Central memory CD4-positive, alpha-beta T cell (primary cell): Measurements from ENCODE around the gene TMEM178B.
"Not testable (repeated sequence)": the region's sequence is repeated elsewhere in the genome, so short reads cannot be mapped to it uniquely, and the experiment has no call there.

Source experiments
- DNase-seq: peaks from one replicate; pipeline ENCODE4 v3.0.0; 2022

TMEM178B gene

DNA sequence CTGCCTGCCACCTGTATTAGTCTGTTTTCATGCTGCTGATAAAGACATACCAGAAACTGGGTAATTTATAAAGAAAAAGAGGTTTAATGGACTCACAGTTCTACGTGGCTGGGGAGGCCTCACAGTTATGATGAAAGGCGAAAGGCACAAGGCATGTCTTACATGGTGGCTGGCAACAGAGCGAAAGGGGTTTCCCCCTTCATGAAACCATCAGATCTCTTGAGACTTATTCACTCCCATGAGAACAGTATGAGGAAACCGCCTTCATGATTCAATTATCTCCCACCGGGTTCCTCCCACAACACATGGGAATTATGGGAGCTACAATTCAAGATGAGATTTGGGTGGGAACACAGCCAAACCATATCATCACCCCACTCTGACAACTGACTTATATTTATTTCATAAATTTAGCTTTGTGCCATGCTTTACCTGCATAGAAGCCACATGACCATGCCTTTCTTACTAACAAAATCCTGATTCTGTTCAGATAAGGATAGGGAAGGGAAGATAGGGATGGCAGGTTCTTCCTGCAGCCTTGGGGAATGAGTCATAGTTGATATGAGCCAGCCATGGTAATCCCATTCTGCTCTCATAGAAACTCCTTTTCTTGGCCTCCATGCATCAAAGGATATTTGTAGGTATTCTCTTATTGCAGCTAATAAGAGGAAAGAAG is 286.0 kb downstream of the TMEM178B start:
- DNase-seq = no peak

DNA sequence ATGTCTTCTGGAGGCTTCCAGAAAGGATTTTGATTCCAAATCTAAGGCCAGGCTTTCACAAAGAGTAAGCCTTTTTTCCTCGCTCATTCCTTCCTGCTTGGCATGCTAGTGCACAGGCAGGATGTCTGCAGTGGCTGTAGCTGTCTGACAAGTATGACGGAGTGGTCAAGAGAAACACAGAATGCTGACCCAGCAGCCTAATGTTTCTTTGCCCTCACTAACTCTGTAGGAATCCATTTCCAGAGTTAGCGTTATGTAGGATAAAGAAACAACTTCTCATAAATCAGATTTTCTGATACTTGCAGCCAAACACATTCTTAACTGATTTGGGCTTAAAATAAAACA is 286.5 kb downstream of the TMEM178B start:
- DNase-seq = no peak

DNA sequence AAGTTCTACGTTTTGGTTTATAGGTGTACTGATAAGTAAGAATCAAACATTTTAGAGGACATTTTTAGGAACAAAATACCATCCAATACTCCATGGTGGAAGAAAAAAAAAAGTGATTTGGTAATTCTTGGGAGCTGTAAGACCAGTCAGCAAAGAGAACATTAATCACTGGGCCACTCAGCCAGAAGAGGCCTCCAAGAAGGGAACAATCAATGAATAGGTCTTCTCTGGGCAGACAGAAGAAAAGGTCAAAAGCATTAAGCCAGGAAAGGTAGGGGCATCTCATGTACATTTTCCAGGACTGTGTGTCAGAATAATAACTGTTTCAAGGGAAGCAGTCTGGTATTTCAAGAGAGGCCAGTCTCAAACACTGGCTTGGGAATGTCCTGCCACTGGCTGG is 286.9 kb downstream of the TMEM178B start:
- DNase-seq = no peak

DNA sequence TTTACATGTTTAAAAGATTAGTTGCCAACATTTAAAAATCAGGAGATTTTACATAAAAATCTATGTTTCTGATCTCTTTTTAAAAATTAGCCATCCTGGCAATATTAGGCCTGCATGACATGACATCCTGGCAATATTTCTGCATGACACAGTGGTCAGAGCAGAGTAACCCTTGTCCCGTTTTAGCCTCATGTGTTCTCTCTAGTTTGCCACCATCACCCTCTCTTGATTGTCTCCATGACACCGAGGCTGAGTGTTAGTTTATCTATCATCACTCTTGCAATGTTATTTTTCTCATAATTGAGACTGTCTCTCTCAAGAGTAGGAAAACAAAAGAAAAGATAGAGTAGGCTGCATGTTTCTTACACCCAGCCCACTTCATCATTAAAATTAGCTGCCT is 287.6 kb downstream of the TMEM178B start:
- no peak for DNase-seq

DNA sequence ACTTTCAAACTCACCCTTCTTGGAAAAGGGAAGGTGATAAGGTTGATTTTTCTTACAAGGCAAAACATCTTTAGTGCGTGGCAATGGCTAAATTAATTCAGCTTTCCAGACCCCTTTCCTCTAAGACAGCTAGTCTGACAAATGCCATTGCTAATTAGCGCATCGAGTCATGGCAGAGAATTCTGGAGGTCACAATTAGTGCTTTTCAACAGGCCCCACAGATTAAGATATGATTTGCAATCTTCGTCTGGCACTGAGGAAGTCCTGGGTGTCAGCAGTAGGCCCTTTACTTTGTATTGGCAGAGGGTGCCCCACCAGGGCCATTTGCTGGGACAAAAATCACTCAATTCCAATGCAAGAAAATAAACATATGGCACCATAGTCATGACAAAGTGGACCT is 288.1 kb downstream of the TMEM178B start:
- DNase-seq = no peak

DNA sequence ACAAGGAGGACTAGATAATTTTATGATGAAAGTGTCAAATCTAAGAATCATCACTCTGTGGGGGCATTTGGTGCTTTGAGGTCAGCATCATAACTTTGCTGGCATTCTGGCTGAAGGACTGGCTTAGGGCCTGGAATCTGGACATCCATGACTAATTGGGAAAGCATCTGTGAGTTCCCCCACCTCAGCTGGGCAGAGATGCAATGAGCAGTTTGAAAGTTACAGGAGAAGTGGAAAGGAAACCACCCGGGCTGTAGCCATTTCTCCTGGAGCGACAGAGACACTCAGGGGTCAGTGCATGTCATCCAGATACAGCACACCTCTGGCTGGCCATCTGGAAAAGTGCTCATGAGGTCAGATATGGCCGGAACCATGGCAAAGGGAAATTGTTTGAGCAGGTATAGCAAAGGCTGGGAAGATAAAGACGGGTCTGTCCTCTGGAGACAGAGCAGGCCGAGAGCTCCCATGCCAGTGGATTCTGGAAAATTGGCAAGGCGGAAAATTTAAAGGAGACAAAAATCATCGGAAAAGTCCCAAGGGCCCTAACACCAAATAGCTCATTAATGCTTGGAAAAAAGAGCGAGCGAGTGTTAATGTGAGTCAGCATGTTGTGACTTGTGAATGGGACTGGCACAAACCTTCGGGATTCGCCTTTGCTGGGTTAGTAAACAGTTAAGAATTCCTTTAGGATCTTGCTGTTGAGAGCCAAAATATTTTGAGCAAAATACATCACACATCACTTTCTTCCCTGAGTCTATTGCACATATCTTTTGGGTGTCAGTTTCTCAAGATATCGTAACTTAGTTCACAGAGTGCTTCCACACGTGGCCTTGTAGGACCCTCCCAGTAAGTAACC is 288.9 kb downstream of the TMEM178B start:
- no peak for DNase-seq

DNA sequence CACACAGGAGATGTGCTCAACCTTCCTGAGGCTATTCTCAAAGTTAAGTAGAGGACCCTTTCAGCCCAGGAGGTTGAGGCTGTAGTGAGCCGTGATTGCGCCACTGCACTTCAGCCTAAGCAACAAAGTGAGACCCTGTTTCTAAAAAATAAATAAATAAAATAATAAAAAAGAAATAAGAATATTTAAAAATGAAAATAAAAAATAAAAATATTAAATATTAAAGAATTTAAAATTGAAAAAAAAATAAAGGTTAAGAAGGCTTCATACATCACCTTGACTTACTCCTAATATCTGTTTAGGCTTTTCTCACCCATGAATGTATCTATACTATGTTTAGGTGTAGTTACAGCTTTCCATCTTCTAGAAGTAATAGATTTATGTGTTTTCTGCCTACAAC is 289.9 kb downstream of the TMEM178B start:
- no peak for DNase-seq

DNA sequence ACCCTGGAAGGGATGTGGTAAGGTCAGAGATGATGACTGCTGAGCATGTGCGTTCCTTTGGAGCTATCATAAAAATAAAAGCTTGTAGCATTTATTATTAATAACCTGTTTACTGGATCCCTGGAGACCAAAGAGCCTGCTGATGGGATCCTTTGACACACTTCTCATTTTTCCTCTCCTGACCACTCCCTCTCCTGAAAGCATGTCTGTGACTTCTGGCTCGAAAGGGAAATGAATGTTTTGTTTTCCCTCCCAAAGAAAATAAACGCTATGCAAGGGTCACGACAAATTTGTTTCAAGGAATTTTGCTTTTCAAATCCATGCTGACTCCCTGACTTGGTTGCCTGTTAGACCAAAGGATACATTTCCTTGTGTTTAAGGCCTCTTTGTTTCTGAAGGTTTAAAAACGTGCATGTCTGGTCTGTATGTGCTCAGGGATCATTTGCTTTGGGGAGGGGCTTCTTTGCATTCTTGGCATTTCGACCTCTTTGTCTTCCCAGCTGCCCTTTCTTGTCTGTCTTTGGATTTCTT is 292.3 kb downstream of the TMEM178B start:
- no peak for DNase-seq

DNA sequence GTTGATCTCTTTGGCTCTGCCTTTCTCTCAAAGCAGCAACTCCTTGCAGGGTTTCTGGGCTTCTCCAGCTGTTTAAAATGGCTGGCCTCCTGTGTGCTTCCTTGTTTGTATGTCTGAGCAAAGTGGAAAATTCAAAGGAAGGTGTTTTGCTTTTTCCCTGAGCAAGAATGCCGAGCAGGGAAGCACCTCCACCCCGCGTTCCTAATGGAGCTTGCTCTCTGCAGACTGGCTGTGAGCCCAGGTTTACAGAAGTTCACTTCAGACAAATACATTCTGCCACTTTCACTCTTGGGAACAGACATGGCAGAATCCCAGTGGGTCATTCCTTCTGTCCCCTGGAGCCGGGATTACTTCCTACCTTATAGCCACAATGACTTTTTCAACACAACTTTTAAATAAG is 295.6 kb downstream of the TMEM178B start:
- DNase-seq = no peak

DNA sequence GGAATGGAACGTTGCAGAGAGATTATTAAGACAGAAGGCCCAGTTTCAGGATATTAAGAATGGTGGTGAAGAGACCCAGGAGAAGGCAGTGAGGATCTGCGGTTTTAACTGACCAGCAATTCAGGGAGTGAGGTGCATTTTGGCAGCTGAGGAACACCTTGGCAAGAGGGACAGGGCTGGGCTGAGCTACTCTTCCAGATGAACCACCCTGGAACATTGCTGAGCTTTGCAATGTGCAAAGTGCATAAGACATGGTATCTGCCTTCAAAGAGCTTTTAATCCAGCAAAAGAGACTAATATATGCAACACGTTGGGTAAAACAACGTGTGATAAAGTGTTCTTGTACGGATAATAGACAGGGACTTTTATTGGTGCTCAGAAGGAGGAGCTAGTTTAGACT is 296.3 kb downstream of the TMEM178B start:
- no peak for DNase-seq

DNA sequence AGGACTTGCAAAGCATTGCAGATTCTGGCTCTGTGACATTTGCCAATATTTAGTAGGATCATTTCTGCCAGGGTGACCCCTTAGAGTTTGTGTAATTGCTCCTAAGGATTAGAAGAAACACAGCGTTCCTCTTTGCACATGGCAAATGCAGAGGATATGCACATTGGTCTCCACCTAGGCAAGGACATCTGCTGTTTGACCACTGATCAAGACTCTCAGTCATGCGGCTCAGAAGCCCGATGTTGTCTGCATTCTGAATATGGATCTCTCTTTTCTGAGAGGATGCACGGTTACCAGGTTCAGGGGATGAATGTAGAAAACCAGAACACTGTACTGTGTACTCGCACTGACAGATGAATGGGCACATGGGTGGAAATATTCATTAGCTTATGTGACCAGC is 296.8 kb downstream of the TMEM178B start:
- no peak for DNase-seq

DNA sequence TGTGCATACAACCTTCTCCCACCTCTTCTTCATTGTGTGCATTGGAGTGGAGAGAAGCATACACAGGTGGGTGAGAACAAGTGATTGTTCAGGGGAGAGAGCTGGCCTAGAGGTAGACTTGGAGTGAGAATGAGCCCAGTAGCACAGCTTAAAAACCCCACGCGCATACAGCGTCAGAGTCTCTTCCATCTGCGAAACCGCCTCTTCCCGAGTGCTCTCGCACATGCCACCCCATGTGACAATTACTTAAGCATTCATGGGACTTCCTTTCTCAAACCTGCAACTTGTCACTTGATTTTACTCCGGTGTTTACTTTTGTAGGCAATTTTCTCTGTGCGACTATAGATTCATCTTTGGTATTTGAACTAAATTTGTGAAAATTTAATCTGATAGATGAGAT is 300.6 kb downstream of the TMEM178B start:
- DNase-seq = no peak

DNA sequence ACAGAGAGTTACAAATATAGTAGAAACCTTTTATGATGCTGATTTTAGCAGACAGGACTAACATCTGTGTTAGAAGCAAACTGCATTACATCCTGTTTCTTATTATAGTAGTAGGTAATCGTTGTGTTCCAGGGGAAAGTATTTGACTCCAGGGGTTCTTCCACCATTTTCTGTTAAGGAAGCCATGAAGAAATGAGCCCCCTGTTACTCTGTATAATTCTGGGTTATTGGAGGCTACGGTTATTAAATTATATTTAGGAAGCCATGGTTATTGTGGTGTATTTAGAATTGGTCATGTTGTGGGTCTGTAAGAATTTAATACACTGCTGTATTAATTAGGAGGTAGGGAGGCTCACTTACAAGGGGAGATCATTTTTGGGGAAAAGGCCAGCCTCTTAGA is 301.6 kb downstream of the TMEM178B start:
- no peak for DNase-seq

DNA sequence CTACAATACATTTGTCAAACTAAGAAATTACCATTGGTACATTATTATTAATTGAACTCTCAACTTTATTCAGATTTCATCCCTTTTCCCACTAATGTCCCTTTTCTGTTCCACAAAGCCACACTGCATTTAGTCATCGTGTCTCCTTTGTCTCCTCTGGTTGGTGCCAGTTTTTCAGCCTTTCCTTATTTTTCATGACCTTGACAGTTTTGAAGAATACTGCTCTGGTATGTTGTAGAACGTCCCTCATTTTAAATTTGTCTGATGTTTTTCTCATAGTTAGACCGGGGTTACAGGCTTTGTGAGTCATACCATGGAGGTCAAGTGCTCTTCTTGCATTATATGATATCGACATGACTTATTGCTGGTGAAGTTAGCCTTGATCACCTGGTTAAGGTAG is 304.0 kb downstream of the TMEM178B start:
- DNase-seq = no peak

DNA sequence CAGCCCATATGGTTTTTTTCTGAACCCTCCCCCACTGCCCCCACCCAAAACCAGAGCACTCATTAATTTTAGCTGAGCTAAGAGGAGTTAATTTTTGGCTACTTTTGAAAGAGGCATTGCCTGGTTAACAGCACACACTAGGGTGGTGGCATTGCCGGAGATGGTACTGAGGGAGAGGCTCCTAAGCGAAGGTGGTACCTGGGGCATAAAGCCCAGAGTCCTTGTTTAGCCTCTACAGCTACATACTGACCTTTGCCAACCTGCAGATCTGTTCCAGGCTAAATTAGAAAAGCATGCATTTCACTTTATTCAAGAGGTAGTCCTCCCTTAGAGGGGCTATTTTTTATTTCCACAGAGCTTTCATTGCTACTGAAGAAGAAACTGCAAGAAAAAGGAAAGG is 304.5 kb downstream of the TMEM178B start:
- no peak for DNase-seq

DNA sequence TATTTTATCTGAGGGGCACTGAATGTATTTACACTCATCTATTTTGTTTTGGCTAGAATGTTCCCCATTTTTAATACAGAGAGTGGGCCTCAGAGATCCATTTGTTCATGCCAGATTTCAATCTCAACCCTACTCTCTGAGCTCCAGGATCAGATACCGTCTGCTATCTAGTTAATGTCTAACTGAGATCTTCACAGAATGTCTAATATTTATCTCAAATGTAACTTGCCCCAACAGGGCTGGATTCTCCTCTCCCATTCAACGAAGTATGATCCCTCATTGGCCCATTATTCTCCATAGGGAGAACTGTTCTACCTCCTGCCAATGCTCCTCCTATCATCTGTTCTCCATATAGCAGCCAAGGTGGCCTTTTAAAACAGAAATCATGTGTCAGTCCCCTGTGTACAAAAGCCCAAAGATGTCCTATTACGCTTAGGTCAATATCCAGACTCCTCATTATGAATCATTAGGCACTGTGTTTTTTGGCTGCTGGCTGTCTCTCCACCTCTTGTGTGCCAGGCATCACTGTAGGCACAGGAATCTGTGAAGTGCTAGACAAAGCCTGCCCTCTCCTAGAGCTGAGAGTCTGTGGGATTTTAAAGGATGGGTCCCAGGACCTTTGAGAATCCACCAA is 308.0 kb downstream of the TMEM178B start:
- DNase-seq = no peak

DNA sequence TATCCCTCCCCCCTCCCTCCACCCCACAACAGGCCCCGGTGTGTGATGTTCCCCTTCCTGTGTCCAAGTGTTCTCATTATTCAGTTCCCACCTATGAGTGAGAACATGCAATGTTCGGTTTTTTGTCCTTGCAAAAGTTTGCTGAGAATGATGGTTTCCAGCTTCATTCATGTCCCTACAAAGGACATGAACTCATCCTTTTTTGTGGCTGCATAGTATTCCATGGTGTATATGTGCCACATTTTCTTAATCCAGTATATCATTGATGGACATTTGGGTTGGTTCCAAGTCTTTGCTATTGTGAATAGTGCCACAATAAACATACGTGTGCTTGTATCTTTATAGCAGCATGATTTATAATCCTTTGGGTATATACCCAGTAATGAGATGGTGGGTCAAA is 309.5 kb downstream of the TMEM178B start:
- not testable (repeated sequence) for DNase-seq

DNA sequence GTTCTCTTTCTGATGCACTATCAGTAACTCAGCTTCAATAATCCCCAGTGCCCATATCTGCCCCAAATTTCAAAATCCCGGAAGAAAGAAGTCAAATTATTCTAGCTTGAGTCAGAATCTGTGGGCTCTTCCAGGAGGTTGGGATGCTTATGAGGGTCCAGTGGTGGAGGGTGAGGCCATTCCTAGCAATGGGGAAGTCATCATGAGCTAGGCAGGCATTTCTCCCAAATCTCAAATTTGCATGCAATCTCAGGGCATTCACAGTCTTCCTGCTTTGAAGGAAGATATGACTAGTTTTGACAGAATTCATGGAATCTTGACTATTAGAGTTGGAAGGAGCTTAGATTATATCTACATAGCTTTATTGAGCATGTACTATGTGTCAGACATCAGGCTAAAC is 313.0 kb downstream of the TMEM178B start:
- no peak for DNase-seq

DNA sequence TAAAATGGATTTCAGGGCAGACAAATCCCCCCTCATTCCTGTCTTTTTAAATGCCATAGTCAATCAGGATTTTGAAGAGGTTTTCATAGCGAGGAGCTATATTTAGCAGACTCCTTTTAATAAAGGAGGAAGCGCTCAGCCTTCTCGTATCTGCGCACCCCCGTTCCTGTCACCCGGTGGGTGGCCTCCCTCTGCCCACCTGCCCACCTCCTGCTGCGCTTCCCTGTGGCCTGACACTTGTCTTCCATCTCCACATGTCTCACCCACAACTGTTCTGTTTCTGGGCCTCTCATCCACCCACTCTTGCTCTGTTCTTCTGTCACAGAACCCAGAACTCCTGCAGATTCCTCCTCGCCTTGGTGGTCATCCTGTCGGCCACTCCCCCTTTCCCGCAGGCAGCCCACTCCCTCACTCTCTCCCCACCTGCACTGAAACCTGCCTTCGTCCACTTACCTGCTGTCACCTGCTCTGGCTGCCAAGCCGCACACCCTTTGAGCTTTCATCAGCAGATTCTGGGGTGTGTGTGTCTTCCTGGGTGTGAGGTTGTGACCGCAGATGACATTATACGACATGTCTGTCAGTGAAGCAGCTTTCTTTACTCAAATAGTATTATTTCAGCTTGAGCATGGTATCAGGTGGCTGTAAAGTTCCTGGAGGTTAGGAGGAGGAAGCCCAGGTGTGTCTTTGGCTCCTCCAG is 313.8 kb downstream of the TMEM178B start:
- no peak for DNase-seq

DNA sequence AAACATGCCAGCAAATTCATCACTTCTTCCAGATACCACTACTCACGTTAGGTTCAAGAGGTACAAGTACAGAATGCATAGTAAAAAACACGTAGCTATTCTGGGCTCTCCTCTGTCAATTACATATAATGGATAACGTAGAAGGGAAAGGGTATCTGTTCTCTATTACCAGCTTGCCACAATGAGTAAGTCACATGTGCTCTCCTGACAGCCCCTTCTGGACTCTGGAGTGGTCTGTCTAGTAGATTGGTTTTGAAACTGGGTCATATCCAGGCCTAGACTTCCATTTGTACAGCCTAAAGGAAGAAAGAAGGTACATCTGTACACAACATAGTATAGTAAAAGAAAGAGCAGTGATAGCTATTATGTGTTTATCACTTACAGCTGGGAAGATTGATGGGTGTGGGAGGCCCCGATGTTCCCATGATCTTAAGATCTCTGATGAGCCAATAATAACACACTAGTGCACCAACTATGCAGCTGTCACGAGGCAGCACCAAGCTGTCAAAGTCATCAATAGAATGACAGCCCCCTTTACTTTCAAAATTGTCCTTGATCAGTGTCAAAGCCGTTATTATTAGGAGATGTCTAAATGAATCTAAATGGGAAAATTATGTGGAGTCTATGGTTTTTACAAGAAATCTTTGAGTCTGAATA is 315.4 kb downstream of the TMEM178B start:
- no peak for DNase-seq

DNA sequence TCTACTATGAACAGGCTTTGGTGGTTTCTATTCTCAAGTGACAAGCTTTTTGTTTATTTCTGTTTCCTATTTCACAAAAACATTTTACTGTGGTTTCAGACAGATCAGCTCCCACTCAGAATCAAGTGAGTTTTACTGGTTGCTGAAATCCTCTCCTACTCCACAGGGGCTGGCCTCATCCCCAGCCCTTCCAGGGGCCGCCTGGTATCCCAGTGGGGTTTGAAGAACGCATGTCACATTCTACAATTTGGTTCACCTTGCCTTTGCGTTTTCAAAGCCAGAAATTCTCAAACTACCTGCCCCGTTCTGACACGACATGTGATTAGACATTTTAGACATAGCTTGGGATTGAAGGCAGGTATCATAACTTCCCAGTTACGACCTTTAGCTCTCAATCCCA is 316.5 kb downstream of the TMEM178B start:
- no peak for DNase-seq

DNA sequence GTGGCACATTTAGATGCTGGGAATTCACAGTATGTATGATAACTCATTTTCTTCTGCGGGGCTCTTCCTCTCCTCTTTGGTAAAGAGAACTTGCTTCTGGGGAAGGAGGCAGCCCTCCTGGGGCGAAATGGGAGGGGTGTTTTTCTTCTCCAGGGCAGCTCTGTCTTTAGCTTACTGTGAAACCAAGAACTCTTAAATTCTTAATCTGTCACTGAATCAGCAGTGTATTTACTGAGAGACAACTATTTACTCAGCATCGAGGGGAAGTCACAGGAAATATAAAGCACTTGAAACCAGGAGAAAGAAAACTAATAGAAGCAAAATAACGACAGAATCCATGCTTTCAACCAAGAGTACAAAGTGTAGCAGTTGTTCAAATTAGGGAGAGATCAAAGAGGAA is 319.2 kb downstream of the TMEM178B start:
- DNase-seq = no peak
